Stimulated activated CD4-positive, alpha-beta T cell treated with anti-CD3 and anti-CD28 coated beads, Interleukin-12 subunit alpha, Interleukin-12 subunit beta, amount 100 ng/mL, for 48 hours (primary cell): ENCODE data around the gene DCAF17.
"Not testable (repeated sequence)": the region's sequence is repeated elsewhere in the genome, so short reads cannot be mapped to it uniquely, and the experiment has no call there.

ENCODE experiments used
- DNase-seq, 3 donors: peaks; one replicate each; pipeline ENCODE4 v3.0.0-alpha.2; 2020; ENCODE audit warnings: low read depth in 2 of 3, low spot score in 1 of 3

DCAF17 gene

GRCh38 chr2:171410624-171411023 is 23.4 kb upstream of the DCAF17 start:
- DNase-seq, result no peak

- no peak for DNase-seq
Observed at GRCh38 chr2:171411214-171411613, 22.8 kb upstream of the DCAF17 start.

- DNase-seq, result no peak
Observed at GRCh38 chr2:171411791-171412483, 22.1 kb upstream of the DCAF17 start.

- no peak for DNase-seq
Observed at GRCh38 chr2:171412571-171413175, 21.4 kb upstream of the DCAF17 start.

GRCh38 chr2:171414645-171415044 is 19.4 kb upstream of the DCAF17 start:
- not testable (repeated sequence) for DNase-seq

GRCh38 chr2:171416009-171416926 is 17.8 kb upstream of the DCAF17 start:
- peak; percentile 79 to 85 (median 80) for DNase-seq

GRCh38 chr2:171419333-171419732 is 14.7 kb upstream of the DCAF17 start:
- no peak for DNase-seq

GRCh38 chr2:171420728-171421563 is 13.1 kb upstream of the DCAF17 start:
- DNase-seq, result no peak

GRCh38 chr2:171422710-171423495 is 11.1 kb upstream of the DCAF17 start:
- not testable (repeated sequence) for DNase-seq

GRCh38 chr2:171430516-171431410 is 3.3 kb upstream of the DCAF17 start:
- DNase-seq, result no peak

GRCh38 chr2:171431677-171432167 is 2.3 kb upstream of the DCAF17 start:
- DNase-seq, result no peak

- DNase-seq, result no peak
Observed at GRCh38 chr2:171432206-171432968, 1.6 kb upstream of the DCAF17 start.

- DNase-seq, result peak in 2 of 3 donors; percentile 40 to 45
Observed at GRCh38 chr2:171432969-171433762, 860 bp upstream of the DCAF17 start.

GRCh38 chr2:171433763-171434012 is 338 bp upstream of the DCAF17 start, which contains the start of gene METTL8:
TSS of gene METTL8 (minus strand) at chr2:171433990. CDS start at chr2:171392185, 41,805 bp downstream.
- no peak for DNase-seq

- DNase-seq, result no peak
Observed at GRCh38 chr2:171436307-171436706, 2.3 kb downstream of the DCAF17 start.

GRCh38 chr2:171441470-171441869 is 7.4 kb downstream of the DCAF17 start:
- no peak for DNase-seq

GRCh38 chr2:171447675-171448074 is 13.6 kb downstream of the DCAF17 start:
- no peak for DNase-seq

- no peak for DNase-seq
Observed at GRCh38 chr2:171451074-171451473, 17.0 kb downstream of the DCAF17 start.
